NCI-H2081 (cell line): Measurements from ENCODE around the gene MYOT.

Experiments
- DNase-seq, 2 experiments: peaks; one replicate each; lab custom pipeline; 2025; lab: John Stamatoyannopoulos, UW

The MYOT gene

GRCh38 chr5:137902408-137903133, 34.9 kb downstream of the MYOT start:
- no peak for DNase-seq

- no peak for DNase-seq
Observed at GRCh38 chr5:137914758-137915157, 47.1 kb downstream of the MYOT start.

- DNase-seq: no peak
Observed at GRCh38 chr5:137916923-137917322, 49.3 kb downstream of the MYOT start.

- DNase-seq: no peak
Observed at GRCh38 chr5:137921931-137922330, 54.3 kb downstream of the MYOT start.

DNA sequence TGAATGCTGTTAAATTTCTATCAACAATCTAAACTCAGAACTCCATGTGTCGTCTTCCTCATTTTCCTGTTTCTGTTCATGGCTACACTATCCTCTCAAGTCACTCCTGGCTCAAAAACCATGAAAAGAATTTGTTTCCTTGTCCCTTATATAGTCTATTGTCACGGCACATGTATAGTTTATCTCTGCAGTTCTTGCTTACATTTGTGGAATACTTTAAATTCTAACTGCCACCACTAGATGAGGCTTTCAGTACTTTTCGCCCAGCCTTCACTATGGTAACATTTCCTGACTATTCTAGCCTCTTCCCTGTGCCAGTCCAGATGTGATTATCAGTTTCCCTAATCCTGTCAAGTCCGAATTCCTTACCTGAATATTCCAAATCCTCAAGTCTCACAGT, 56.2 kb downstream of the MYOT start:
- no peak for DNase-seq

DNA sequence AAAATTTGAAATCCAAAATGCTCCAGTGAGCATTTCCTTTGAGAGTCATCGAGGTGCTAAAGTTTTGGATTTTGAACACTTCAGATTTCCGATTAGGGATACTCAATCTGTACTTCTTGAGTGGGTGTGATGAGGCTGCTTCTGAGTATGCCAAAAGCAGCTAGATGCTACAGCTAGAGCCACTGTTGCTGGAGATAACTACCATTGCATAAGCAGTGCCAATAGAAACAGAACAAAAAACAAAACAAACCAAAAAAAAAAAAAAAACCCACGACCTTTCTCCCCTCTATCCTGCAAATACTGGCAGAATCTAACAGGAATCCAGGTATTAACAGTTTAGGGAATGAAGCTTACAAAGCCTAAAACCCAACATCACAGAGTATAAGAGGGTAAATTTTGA, 65.1 kb downstream of the MYOT start:
- DNase-seq: no peak

DNA sequence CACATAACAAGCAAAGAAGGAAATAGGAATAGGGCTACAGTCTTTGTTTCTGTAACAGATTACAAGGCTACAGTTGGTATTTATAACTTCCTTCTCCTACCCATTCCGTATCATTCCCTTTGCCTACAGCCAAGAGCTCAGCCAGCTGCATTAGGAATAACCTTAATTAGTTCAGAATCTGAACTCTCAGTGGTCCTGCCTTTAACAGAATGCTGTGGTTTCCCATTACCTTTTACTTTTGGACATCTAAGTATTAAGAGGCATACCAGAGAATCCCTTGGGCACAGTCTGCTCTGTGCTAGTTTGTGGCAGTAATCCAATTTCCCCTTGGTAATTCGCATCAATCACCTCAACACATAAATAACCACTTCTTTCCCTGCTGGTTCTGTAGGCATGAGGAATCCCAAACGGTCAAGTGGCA, 65.8 kb downstream of the MYOT start:
- DNase-seq: no peak

DNA sequence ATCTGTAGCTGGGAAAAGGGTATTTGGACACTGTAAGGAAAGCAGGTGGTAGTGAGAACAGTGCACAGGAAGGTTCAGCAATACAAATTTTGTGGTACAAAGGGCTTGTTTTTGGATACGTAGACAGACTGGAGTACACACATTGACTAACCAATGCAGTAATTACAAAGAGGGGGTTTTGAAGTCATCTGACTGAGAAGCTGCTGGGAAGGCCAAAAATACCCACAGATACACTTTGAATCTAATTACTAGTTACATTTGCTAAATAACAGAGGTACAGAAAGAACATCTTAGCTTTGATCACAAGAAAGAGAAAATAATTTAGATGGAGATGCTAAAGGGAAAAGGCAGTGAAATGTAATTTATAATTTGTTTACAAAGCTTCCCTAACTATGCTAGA, 67.5 kb downstream of the MYOT start:
- no peak for DNase-seq

DNA sequence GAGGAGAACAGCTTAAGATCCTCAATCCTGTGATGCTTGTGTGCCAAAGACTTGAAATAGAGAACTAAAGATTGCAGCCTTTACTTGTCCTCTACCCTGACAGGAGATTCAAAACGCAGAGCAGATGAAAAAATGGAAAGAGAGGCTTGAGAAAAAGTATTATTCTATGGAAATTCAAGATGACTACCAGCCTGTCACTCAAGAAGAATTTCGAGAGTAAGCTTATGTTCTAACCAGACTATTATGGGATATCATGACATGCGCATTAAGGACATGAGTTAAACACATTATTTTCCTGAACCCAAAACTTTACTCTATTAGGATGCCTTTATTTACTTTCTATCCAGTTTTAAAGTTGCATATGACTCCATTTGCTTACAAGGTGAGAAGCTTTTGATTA, 68.0 kb downstream of the MYOT start:
- no peak for DNase-seq
